ENCODE measurements around the gene METTL9.

GRCh38 chr16:21565507-21565860 is 33.9 kb upstream of the METTL9 start:
- TF ChIP-seq, protein P1, sequence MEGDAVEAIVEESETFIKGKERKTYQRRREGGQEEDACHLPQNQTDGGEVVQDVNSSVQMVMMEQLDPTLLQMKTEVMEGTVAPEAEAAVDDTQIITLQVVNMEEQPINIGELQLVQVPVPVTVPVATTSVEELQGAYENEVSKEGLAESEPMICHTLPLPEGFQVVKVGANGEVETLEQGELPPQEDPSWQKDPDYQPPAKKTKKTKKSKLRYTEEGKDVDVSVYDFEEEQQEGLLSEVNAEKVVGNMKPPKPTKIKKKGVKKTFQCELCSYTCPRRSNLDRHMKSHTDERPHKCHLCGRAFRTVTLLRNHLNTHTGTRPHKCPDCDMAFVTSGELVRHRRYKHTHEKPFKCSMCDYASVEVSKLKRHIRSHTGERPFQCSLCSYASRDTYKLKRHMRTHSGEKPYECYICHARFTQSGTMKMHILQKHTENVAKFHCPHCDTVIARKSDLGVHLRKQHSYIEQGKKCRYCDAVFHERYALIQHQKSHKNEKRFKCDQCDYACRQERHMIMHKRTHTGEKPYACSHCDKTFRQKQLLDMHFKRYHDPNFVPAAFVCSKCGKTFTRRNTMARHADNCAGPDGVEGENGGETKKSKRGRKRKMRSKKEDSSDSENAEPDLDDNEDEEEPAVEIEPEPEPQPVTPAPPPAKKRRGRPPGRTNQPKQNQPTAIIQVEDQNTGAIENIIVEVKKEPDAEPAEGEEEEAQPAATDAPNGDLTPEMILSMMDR (conservative IDR thresholded peaks at IDR 0.05; ENCODE audit: low read length), result no peak
- no peak for TF ChIP-seq EZH2phosphoT487 (IDR thresholded peaks at IDR 0.05; ENCODE audit: borderline replicate concordance)

Measured in Loucy (cell line).